ENCODE results near the gene ARHGAP10.

Gene ARHGAP10

GRCh38 chr4:148093065-148093464, 361.2 kb downstream of the ARHGAP10 start:
- no peak for DNase-seq (ENCODE audit: low read depth)

GRCh38 chr4:148094149-148094548, 362.3 kb downstream of the ARHGAP10 start:
- DNase-seq (ENCODE audit: low read depth) = no peak

GRCh38 chr4:148095346-148095923, 363.5 kb downstream of the ARHGAP10 start:
- DNase-seq (ENCODE audit: low read depth) = no peak

- no peak for DNase-seq (ENCODE audit: low read depth)
Observed at GRCh38 chr4:148097801-148098200, 365.9 kb downstream of the ARHGAP10 start.

GRCh38 chr4:148101235-148101634, 369.3 kb downstream of the ARHGAP10 start:
- DNase-seq (ENCODE audit: low read depth) = no peak

GRCh38 chr4:148101790-148102189, 369.9 kb downstream of the ARHGAP10 start:
- no peak for DNase-seq (ENCODE audit: low read depth)

- no peak for DNase-seq (ENCODE audit: low read depth)
Observed at GRCh38 chr4:148103597-148104355, 371.9 kb downstream of the ARHGAP10 start.

- DNase-seq (ENCODE audit: low read depth) = no peak
Observed at GRCh38 chr4:148108766-148109165, 376.9 kb downstream of the ARHGAP10 start.

- DNase-seq (ENCODE audit: low read depth) = no peak
Observed at GRCh38 chr4:148109216-148109615, 377.3 kb downstream of the ARHGAP10 start.

- no peak for DNase-seq (ENCODE audit: low read depth)
Observed at GRCh38 chr4:148110169-148110568, 378.3 kb downstream of the ARHGAP10 start.

GRCh38 chr4:148112231-148112982, 380.5 kb downstream of the ARHGAP10 start:
- peak; percentile 19 for DNase-seq (ENCODE audit: low read depth)

- DNase-seq (ENCODE audit: low read depth) = no peak
Observed at GRCh38 chr4:148114436-148114835, 382.5 kb downstream of the ARHGAP10 start.

GRCh38 chr4:148116264-148116663, 384.4 kb downstream of the ARHGAP10 start:
- DNase-seq (ENCODE audit: low read depth) = peak; percentile 3

- DNase-seq (ENCODE audit: low read depth) = no peak
Observed at GRCh38 chr4:148116969-148117368, 385.1 kb downstream of the ARHGAP10 start.

GRCh38 chr4:148118179-148118578, 386.3 kb downstream of the ARHGAP10 start:
- DNase-seq (ENCODE audit: low read depth) = no peak

GRCh38 chr4:148118633-148119032, 386.7 kb downstream of the ARHGAP10 start:
- DNase-seq (ENCODE audit: low read depth) = no peak

- DNase-seq (ENCODE audit: low read depth) = no peak
Observed at GRCh38 chr4:148120216-148120615, 388.3 kb downstream of the ARHGAP10 start.

Data from GM04503 (cell line).